Gastroesophageal sphincter (tissue), 3 donors: ENCODE results near the gene SMDT1.

Experiments used
- EP300 ChIP-seq: sonication (generic); formaldehyde crosslinking; IDR thresholded peaks from one replicate; pipeline ENCODE4 v1.6.1; 2017; ENCODE audit warnings: antibody characterized with exemption, mild to moderate bottlenecking
- POLR2A ChIP-seq, 2 donors: fragments of 450-650 bp; IDR thresholded peaks; one replicate each; pipeline ENCODE4 v1.6.1; 2017; ENCODE audit warnings: antibody characterized with exemption in 2 of 2, mild to moderate bottlenecking in 2 of 2, moderate library complexity in 1 of 2
- POLR2AphosphoS5 ChIP-seq: sonication (generic); formaldehyde crosslinking; IDR thresholded peaks from one replicate; pipeline ENCODE4 v1.6.1; 2017; ENCODE audit warnings: antibody characterized with exemption
- TF ChIP-seq, protein P1 (sequence below), 4 experiments: fragments of 200-600 bp in 2 of 4; fragments of 450-650 bp in 2 of 4; sonication (generic) in 1 of 4; IDR thresholded peaks; one replicate each; pipeline ENCODE4 v1.5.1; 2017 to 2019; ENCODE audit warnings: antibody characterized with exemption in 4 of 4, mild to moderate bottlenecking in 2 of 4, moderate library complexity in 2 of 4

DNA sequence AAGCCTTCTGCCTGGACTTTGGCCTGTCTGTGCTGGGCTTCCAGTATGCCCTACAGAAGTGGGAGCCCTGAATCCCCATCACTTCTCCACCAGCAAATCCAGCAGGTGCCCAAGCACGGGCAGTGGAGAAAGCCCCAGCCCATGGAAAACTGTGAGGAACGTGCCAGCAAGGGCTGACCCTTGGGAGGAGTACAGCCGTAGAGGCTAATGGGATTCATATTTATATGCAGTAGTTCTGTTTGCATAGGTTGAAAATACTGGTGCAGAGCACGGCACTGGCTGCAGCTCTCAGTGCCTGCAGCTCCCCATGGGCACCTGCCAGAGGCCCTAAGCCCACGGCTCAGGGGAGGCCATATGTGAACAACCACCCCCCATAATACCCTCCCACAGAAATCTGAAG is 19.0 kb upstream of the SMDT1 start:
- TF ChIP-seq, protein P1, sequence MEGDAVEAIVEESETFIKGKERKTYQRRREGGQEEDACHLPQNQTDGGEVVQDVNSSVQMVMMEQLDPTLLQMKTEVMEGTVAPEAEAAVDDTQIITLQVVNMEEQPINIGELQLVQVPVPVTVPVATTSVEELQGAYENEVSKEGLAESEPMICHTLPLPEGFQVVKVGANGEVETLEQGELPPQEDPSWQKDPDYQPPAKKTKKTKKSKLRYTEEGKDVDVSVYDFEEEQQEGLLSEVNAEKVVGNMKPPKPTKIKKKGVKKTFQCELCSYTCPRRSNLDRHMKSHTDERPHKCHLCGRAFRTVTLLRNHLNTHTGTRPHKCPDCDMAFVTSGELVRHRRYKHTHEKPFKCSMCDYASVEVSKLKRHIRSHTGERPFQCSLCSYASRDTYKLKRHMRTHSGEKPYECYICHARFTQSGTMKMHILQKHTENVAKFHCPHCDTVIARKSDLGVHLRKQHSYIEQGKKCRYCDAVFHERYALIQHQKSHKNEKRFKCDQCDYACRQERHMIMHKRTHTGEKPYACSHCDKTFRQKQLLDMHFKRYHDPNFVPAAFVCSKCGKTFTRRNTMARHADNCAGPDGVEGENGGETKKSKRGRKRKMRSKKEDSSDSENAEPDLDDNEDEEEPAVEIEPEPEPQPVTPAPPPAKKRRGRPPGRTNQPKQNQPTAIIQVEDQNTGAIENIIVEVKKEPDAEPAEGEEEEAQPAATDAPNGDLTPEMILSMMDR (IDR thresholded peaks at IDR 0.05): no peak
- no peak for TF ChIP-seq POLR2AphosphoS5
- TF ChIP-seq POLR2A (IDR thresholded peaks at IDR 0.05): no peak
- TF ChIP-seq EP300: no peak
